ENCODE data around the gene ENPP1. TPM values are rescaled to one million over a fixed set of nuclear protein-coding genes. Genes with fewer than 3 reads are reported as not detected.

Gene ENPP1

Small RNA genes lying within 50 kb of the gene (small RNA-seq; reads per million reads assigned to genes)
- gene MIR548H5 (not detected), gene SELENOKP2 (not detected)

Measured in skeletal muscle satellite cell (primary cell).